A549 (cell line): Measurements from ENCODE around the gene POGLUT2. TPM values are rescaled to one million over a fixed set of nuclear protein-coding genes. Genes with fewer than 3 reads are reported as not detected.
"Not testable (repeated sequence)": the region's sequence is repeated elsewhere in the genome, so short reads cannot be mapped to it uniquely, and the experiment has no call there.

Source experiments
- ATAC-seq, 2 experiments: fragments of 200-7000 bp in 1 of 2; fragments of >200 bp in 1 of 2; cut with Nextera tagmentation in 1 of 2; cut with Tn5 transposase in 1 of 2; 3 replicates each; pipeline versions ENCODE4 v1.8.0 to v1.9.1; 2018 to 2020; ENCODE audit warnings: mild to moderate bottlenecking in 1 of 2, moderate library complexity in 1 of 2
- CTCF ChIA-PET: fragments of 300-600 bp; sonication (Branson Sonifier 250); formaldehyde crosslinking; extraction: SDS; loops from one replicate; lab custom pipeline; 2021; ENCODE audit warnings: antibody characterized with exemption, inconsistent platforms; lab: Yijun Ruan, JAX
- POLR2A ChIA-PET: fragments of 350-600 bp; formaldehyde crosslinking; extraction: SDS; loops from one replicate; lab custom pipeline; 2021; ENCODE audit warnings: antibody characterized with exemption, inconsistent platforms; lab: Yijun Ruan, JAX
- DNase-seq, 2 experiments: peaks; one replicate each; pipeline versions ENCODE4 v3.0.0 to v3.0.0-alpha.2; 2011 to 2016; ENCODE audit warnings: low read depth in 1 of 2, low spot score in 1 of 2
- FAIRE-seq: peaks from 2 replicates; lab custom pipeline; 2011; peaks lifted over from hg19 to GRCh38; lab: Jason Lieb, UNC
- H3K27ac ChIP-seq, 2 experiments: fragments of >200 bp; sonication (Bioruptor Twin); formaldehyde crosslinking; 3 replicates each; pipeline ENCODE4 v1.5.1; 2016 to 2017
- H3K4me1 ChIP-seq: fragments of >200 bp; sonication (Bioruptor Twin); formaldehyde crosslinking; 3 replicates; pipeline ENCODE4 v1.6.1; 2016
- H3K4me2 ChIP-seq: fragments of >200 bp; sonication (Bioruptor Twin); formaldehyde crosslinking; 3 replicates; pipeline ENCODE4 v1.6.1; 2016
- H3K4me3 ChIP-seq: fragments of >200 bp; sonication (Bioruptor Twin); formaldehyde crosslinking; 3 replicates; pipeline ENCODE4 v1.5.1; 2016
- H3K9me3 ChIP-seq: fragments of >200 bp; sonication (Bioruptor Twin); formaldehyde crosslinking; 3 replicates; pipeline ENCODE4 v1.6.1; 2016
- CEBPB ChIP-seq, 2 experiments: fragments of >200 bp in 1 of 2; sonication (Bioruptor Twin) in 1 of 2; formaldehyde crosslinking in 1 of 2; IDR thresholded peaks; 2 replicates each; pipeline ENCODE4 v1.6.1; 2012 to 2016
- ESRRA ChIP-seq: fragments of 150-350 bp; IDR thresholded peaks from 2 replicates; pipeline ENCODE4 v1.6.1; 2014; ENCODE audit warnings: mild to moderate bottlenecking, low read length, borderline replicate concordance
- FOSB ChIP-seq: fragments of 250-450 bp; sonication (Bioruptor Pico); IDR thresholded peaks from 2 replicates; pipeline ENCODE4 v1.5.0; 2020; ENCODE audit warnings: mild to moderate bottlenecking, moderate library complexity
- HEYL ChIP-seq: fragments of 250-450 bp; sonication (Bioruptor Pico); IDR thresholded peaks from 2 replicates; pipeline ENCODE4 v1.8.0; 2021; ENCODE audit warnings: mild to moderate bottlenecking, moderate library complexity
- HOXB13 ChIP-seq: fragments of 250-450 bp; sonication (Bioruptor Pico); IDR thresholded peaks from 2 replicates; pipeline ENCODE4 v1.5.0; 2020; ENCODE audit warnings: low read depth, mild to moderate bottlenecking, moderate library complexity
- MAFK ChIP-seq: fragments of 450-650 bp; IDR thresholded peaks from 2 replicates; pipeline ENCODE4 v1.6.1; 2014; ENCODE audit not compliant: partially characterized antibody
- NR3C1 ChIP-seq: fragments of >200 bp; sonication (Bioruptor Twin); formaldehyde crosslinking; IDR thresholded peaks from 3 replicates; pipeline ENCODE4 v1.6.1; 2017
- POLR2AphosphoS2 ChIP-seq: conservative IDR thresholded peaks from 2 replicates; pipeline ENCODE4 v1.6.1; 2012; ENCODE audit warnings: low read length, improper control_type of control experiment, inconsistent platforms
- RARB ChIP-seq: fragments of 250-450 bp; sonication (Bioruptor Pico); IDR thresholded peaks from 2 replicates; pipeline ENCODE4 v1.8.0; 2021; ENCODE audit warnings: mild to moderate bottlenecking, moderate library complexity
- RCOR1 ChIP-seq: fragments of 150-350 bp; IDR thresholded peaks from 2 replicates; pipeline ENCODE4 v1.6.1; 2014; ENCODE audit warnings: antibody characterized with exemption, low read length, low read depth
- SMC3 ChIP-seq: fragments of >200 bp; sonication (Bioruptor Twin); formaldehyde crosslinking; IDR thresholded peaks from 3 replicates; pipeline ENCODE4 v1.6.1; 2018; ENCODE audit warnings: inconsistent platforms
- ZFP36 ChIP-seq: fragments of 450-650 bp; IDR thresholded peaks from 2 replicates; pipeline ENCODE4 v1.6.1; 2014; ENCODE audit warnings: borderline replicate concordance; ENCODE audit not compliant: partially characterized antibody
- ZSCAN20 ChIP-seq: fragments of 250-450 bp; sonication (Bioruptor Pico); IDR thresholded peaks from 2 replicates; pipeline ENCODE4 v1.8.0; 2022; ENCODE audit warnings: mild to moderate bottlenecking, moderate library complexity
- WGBS: methylation state at CpG from one replicate; pipeline ENCODE4 v1.1.6; 2017; ENCODE audit errors: missing lambda C conversion rate; 5-methylcytosine and 5-hydroxymethylcytosine counted together
- polyA plus RNA-seq, 4 experiments: library from polyadenylated mRNA; depleted of rRNA in 3 of 4; stranded (reverse); fragments of >200 nt; fragmentation: RNase III in 1 of 4; extraction: RNeasy Plus Mini Kit Qiagen cat#74134 plus additional on column Dnase treatment in 1 of 4; gene quantifications; 2 replicates in 3 of 4; 3 replicates in 1 of 4; pipeline ENCODE4 v1.2.3, GENCODE V29; 2011 to 2017
- TF ChIP-seq, protein P1 (sequence below): IDR thresholded peaks from 2 replicates; pipeline ENCODE4 v1.6.1; 2012
- TF ChIP-seq, protein P2 (sequence below): fragments of 250-450 bp; sonication (Bioruptor Pico); IDR thresholded peaks from 2 replicates; pipeline ENCODE4 v1.5.0; 2021; ENCODE audit warnings: mild to moderate bottlenecking, moderate library complexity, borderline replicate concordance

POGLUT2 gene
- polyA plus RNA-seq, 2 of the 4 experiments (the other 2 are of a cell fraction): 5.3 to 9.1 TPM

DNA sequence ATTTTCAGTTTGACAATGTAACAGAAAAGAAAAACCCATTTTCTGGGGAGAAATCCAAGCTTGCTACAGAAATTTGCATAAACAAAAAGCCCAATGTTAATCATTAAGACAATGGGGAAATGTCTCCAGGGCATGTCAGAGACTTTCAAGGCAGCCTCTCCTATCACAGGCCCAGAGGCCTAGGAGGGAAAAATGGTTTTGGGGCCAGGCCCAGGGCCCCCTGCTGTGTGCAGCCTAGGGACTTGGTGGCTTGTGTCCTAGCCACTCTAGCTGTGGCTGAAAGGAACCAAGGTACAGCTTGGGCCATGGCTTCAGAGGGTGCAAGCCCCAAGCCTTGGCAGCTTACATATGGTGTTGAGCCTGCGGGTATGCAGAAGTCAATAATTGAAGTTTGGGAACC is 17.2 kb downstream of the POGLUT2 start:
- no peaks in the 10 kb centered on the region for H3K4me1 ChIP-seq
- ChIA-PET CTCF (no interaction called here), POLR2A (no interaction called here)
- FAIRE-seq (no peak), DNase-seq (no peak), ATAC-seq (no peak)
- H3K27ac ChIP-seq: no peak overlapping the region
- no peak overlapping the region for H3K4me2 ChIP-seq
- H3K9me3 ChIP-seq: no peaks in the 10 kb centered on the region
- H3K4me3 ChIP-seq: no peak overlapping the region
- WGBS: 100% methylated on average over 1 of the region's 1 CpG
- TF ChIP-seq ESRRA (no peak), SMC3 (no peak), ZFP36 (peak; percentile 42), ZSCAN20 (CRISPR knock-in tag) (no peak)
- TF ChIP-seq, protein P1, sequence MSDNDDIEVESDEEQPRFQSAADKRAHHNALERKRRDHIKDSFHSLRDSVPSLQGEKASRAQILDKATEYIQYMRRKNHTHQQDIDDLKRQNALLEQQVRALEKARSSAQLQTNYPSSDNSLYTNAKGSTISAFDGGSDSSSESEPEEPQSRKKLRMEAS: no peak

GRCh38 chr13:102780656-102781055 is 18.1 kb downstream of the POGLUT2 start:
- H3K4me3 ChIP-seq, FAIRE-seq, POLR2A ChIA-PET, H3K4me2 ChIP-seq, H3K4me1 ChIP-seq, ATAC-seq, H3K9me3 ChIP-seq, CTCF ChIA-PET, H3K27ac ChIP-seq, DNase-seq: not testable (repeated sequence)
- 76% methylated on average over 4 of the region's 4 CpGs for WGBS

DNA sequence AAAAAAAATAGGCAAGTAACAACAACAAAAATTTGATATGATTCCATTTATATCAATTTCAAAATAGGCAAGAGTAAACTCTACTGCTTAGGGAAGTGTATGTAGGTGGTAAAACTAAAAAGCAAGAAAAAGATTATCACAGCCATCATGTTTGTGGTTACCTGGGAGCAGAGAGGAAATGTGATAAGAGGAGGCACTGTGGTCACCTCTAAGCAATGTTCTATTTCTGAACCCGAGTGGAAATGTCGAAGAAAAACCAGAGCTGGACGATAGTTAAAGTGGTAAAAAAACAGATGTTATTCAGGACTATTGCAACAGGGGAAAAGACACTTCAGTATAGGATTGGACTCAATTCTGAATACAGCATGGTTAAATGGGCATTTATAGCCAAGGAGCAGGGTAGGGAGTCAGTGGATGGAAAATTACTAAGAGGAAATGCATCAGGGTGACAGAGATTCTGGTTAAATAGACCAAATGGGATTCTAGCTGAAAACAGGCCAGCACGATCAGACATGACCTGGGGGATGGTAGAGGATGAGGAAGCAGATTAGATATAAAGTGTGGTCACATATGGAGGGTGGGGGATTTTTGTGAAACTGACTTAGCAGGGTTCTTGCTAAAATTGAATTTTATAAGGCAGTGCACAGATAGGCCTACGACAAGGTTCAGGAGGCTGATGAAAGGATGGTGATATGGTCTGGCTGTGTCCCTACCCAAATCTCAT is 19.2 kb downstream of the POGLUT2 start:
- ChIA-PET CTCF (no interaction called here), POLR2A (no interaction called here)
- H3K4me3 ChIP-seq: no peak overlapping the region
- no peak overlapping the region for H3K4me2 ChIP-seq
- WGBS: 75% methylated on average over 5 of the region's 5 CpGs
- no peak for TF ChIP-seq HOXB13
- no peak for TF ChIP-seq FOSB (CRISPR knock-in tag)
- no peak for TF ChIP-seq NR3C1
- no peak for TF ChIP-seq ZSCAN20 (CRISPR knock-in tag)
- no peak for TF ChIP-seq RARB (CRISPR knock-in tag)
- no peak for TF ChIP-seq CEBPB (IDR thresholded peaks at IDR 0.05)
- no peak for TF ChIP-seq RCOR1
- TF ChIP-seq MAFK: no peak
- TF ChIP-seq, protein P2, sequence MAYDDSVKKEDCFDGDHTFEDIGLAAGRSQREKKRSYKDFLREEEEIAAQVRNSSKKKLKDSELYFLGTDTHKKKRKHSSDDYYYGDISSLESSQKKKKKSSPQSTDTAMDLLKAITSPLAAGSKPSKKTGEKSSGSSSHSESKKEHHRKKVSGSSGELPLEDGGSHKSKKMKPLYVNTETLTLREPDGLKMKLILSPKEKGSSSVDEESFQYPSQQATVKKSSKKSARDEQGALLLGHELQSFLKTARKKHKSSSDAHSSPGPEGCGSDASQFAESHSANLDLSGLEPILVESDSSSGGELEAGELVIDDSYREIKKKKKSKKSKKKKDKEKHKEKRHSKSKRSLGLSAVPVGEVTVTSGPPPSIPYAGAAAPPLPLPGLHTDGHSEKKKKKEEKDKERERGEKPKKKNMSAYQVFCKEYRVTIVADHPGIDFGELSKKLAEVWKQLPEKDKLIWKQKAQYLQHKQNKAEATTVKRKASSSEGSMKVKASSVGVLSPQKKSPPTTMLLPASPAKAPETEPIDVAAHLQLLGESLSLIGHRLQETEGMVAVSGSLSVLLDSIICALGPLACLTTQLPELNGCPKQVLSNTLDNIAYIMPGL (CRISPR knock-in tag): no peak
- no peak for TF ChIP-seq SMC3
- ATAC-seq (no peak), DNase-seq (no peak), FAIRE-seq (no peak)
- no peaks in the 10 kb centered on the region for H3K9me3 ChIP-seq
- H3K27ac ChIP-seq: no peak overlapping the region
- no peaks in the 10 kb centered on the region for H3K4me1 ChIP-seq

GRCh38 chr13:102777736-102778135 is 21.0 kb downstream of the POGLUT2 start:
- CTCF ChIA-PET: no interaction called here
- H3K4me1 ChIP-seq: 0 out of 3 replicates have a peak, but pooled peaks cover 4% of the 10 kb centered on the region
- no peaks in the 10 kb centered on the region for H3K9me3 ChIP-seq
- DNase-seq (no peak), ATAC-seq (no peak), FAIRE-seq (no peak)
- TF ChIP-seq MAFK (no peak), POLR2AphosphoS2 (no peak), HEYL (CRISPR knock-in tag) (no peak)
- H3K4me2 ChIP-seq: no peak overlapping the region
- WGBS: 26% methylated on average over 3 of the region's 3 CpGs
- no peak overlapping the region for H3K27ac ChIP-seq
- no peak overlapping the region for H3K4me3 ChIP-seq
- POLR2A ChIA-PET: no interaction called here
